Rectal smooth muscle tissue (tissue), 1 donor: ENCODE measurements around the gene LYPLA2.
"Not testable (repeated sequence)": the region's sequence is repeated elsewhere in the genome, so short reads cannot be mapped to it uniquely, and the experiment has no call there.

Experiments
- H3K27ac ChIP-seq: one replicate; pipeline ENCODE4 v1.7.0; 2013; ENCODE audit warnings: low read depth, low read length, inconsistent platforms
- H3K27me3 ChIP-seq: one replicate; pipeline ENCODE4 v1.7.0; 2013; ENCODE audit warnings: low read length; ENCODE audit not compliant: control insufficient read depth, insufficient read depth
- H3K36me3 ChIP-seq: one replicate; pipeline ENCODE4 v1.7.0; 2013; ENCODE audit warnings: low read length; ENCODE audit not compliant: control insufficient read depth, insufficient read depth
- H3K4me1 ChIP-seq: one replicate; pipeline ENCODE4 v1.7.0; 2013; ENCODE audit warnings: low read length; ENCODE audit not compliant: control insufficient read depth, insufficient read depth
- H3K4me3 ChIP-seq: one replicate; pipeline ENCODE4 v1.7.0; 2013; ENCODE audit warnings: low read length
- H3K9ac ChIP-seq: one replicate; pipeline ENCODE4 v1.7.0; 2013; ENCODE audit warnings: low read length

Gene LYPLA2

DNA sequence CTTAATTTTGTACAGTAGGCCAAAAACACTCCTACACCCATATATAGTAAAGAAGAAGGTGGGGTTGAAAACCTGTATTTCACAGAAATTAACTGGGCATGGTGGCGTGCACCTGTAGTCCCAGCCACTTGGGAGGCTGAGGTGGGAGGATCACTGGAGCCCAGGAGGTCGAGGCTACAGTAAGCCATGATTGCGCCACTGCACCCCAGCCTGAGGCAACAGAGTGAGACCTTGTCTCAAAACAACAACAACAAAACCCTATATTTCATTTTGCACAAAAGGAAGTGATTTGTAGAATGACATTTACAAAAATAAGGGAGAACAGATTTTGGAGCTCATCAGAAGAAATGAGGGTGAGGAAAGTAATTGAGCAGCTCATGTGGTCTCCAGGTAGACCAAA is 2.2 kb upstream of the LYPLA2 start:
- Histone ChIP-seq H3K4me1 (peaks cover 11% of the 10 kb centered on the region), H3K27me3 (no peaks in the 10 kb centered on the region), H3K4me3 (no peak overlapping the region), H3K36me3 (peaks cover 8% of the 10 kb centered on the region), H3K9ac (no peak overlapping the region), H3K27ac (no peak overlapping the region)

- Histone ChIP-seq H3K4me3 (peak overlapping the region; percentile 77), H3K36me3 (peaks cover 8% of the 10 kb centered on the region), H3K4me1 (peaks cover 11% of the 10 kb centered on the region), H3K9ac (peak overlapping the region; percentile 42), H3K27me3 (no peaks in the 10 kb centered on the region), H3K27ac (no peak overlapping the region)
Observed at GRCh38 chr1:23791516-23792047, 637 bp downstream of the LYPLA2 start.

DNA sequence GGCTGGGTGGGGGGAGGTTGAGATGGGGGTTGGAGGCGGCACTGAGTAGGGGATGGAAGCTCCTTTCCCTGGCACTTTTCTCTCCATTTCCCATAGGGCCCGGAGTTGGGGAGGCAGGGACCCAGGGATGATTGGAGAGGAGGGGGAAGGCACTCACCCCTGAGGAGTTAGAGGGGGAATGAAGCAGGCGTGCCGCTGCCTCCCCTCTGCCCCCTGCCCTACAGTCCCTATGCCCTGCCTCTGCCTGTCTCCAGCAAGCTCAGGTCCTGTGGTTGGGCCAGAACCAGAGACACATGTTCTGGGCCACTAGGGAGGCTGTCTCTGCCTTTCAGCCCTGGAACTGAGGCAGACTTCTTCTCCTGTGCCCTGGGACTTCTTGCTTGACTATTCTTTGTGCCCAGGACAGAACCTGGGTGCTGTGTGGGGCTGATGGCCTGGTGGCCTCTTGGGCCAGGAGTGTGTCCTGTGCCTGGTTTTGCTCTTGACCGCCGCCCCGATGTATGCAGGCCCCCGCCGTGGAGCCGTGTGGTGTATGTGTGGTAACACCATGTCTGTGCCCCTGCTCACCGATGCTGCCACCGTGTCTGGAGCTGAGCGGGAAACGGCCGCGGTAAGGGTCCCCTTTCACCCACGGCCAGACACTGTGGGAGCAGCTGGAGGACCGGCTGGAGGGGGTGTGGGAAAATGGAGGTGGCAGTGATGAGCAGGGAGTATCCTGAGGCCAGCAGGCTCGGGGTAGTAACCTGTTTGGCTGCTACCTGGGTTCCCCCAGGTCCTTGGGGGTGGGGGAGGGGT is 1.4 kb downstream of the LYPLA2 start:
- peaks cover 9% of the 10 kb centered on the region for H3K36me3 ChIP-seq
- H3K27me3 ChIP-seq = no peaks in the 10 kb centered on the region
- peak overlapping the region; percentile 77 for H3K4me3 ChIP-seq
- no peak overlapping the region for H3K27ac ChIP-seq
- H3K9ac ChIP-seq = no peak overlapping the region
- H3K4me1 ChIP-seq = peaks cover 11% of the 10 kb centered on the region

- H3K4me3 ChIP-seq = no peak overlapping the region
Observed at GRCh38 chr1:23793018-23793781, 2.3 kb downstream of the LYPLA2 start.

GRCh38 chr1:23793861-23794731 is 3.2 kb downstream of the LYPLA2 start:
- Histone ChIP-seq H3K4me3 (no peak overlapping the region), H3K27ac (peak overlapping the region; percentile 1), H3K9ac (no peak overlapping the region), H3K36me3 (peaks cover 7% of the 10 kb centered on the region), H3K27me3 (no peaks in the 10 kb centered on the region), H3K4me1 (peaks cover 11% of the 10 kb centered on the region)

More at GRCh38 chr1:23793018-23793781, 2.3 kb downstream of the LYPLA2 start:
- Histone ChIP-seq H3K27me3 (no peaks in the 10 kb centered on the region), H3K27ac (peak overlapping the region; percentile 1), H3K9ac (no peak overlapping the region), H3K36me3 (peaks cover 7% of the 10 kb centered on the region), H3K4me1 (peaks cover 11% of the 10 kb centered on the region)

- not testable (repeated sequence) for H3K9ac ChIP-seq, H3K36me3 ChIP-seq, H3K4me3 ChIP-seq, H3K27me3 ChIP-seq, H3K27ac ChIP-seq
- peaks cover 16% of the 10 kb centered on the region for H3K4me1 ChIP-seq
Observed at GRCh38 chr1:23794732-23795182, 3.8 kb downstream of the LYPLA2 start.

DNA sequence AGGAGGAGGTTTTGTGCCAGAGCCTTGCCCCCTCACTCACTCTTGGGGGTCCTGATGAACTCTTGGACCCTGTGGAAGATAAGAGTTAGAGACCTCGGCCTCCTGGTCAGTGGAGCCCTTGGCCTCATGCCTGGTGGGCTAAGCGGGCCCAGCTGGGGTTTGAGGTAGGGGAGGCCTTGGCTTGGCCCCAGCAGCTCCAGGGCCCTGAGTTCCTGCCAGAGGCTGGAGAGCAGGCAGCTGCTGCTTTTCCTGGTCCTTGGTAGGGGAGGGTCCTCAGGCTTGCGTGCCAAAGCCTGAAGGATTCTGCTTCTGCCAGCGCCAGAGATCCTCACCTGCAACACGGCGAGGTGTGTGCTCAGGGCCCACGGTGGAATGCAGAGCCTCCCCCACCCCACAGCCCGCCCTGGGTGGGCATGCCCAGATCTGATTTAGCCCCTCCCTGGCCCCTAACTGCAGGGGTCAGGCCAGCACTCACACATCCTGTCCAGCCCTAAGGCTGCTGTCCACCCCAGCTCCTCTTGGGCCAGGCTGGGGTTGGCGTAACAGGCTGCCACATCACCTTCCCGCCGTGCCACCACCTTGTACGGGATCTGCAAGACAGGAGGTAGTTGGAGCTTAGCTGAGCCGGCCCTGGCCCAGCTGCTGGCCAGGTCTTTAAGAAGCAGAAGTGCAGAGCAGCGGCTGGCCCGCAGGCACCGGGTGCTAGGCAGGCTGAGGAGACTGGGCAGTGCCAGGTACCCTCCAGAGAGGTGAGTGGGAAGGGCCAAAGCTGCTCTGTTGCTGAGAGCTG is 4.9 kb downstream of the LYPLA2 start:
- Histone ChIP-seq H3K4me3 (no peak overlapping the region), H3K36me3 (peaks cover 7% of the 10 kb centered on the region), H3K27me3 (no peaks in the 10 kb centered on the region), H3K9ac (no peak overlapping the region), H3K27ac (no peak overlapping the region), H3K4me1 (peaks cover 18% of the 10 kb centered on the region)

DNA sequence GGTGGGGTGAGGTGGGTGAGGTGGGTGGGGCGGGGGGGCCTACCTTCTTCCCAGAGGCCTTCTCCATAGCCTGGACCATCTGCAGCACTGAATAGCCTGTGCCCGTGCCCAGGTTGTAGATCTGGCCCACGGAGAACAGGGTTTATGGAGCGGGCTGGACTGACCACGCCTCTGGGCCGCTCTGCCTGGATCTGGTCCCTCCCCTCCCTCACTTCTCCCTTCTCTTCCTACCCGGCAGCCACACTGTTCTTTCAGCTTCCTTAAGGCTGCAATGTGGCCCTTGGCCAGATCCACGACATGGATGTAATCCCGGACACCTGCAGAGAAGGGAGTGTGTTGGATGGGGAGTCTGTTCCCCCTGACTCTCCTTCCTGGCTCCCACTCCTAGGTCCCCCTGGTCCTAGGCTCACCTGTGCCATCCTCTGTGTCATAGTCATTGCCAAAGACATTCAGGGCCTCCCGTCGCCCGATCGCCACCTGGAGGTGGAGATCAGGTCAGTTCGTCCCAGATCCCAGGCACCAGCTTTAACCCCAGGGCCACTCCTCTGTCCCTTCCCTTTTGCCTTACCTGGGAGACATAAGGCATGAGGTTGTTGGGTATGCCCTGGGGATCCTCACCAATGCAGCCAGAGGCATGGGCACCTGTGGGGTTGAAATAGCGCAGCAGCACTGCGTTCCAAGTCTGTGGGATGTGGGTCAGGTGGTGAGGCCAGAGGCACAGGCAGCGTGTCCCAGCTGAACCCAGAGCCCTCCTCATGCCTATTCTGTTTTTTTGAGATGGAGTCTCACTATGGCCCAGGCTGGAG is 5.7 kb downstream of the LYPLA2 start:
- Histone ChIP-seq H3K36me3 (peaks cover 7% of the 10 kb centered on the region), H3K27me3 (no peaks in the 10 kb centered on the region), H3K27ac (no peak overlapping the region), H3K4me3 (no peak overlapping the region), H3K9ac (no peak overlapping the region), H3K4me1 (peaks cover 18% of the 10 kb centered on the region)

DNA sequence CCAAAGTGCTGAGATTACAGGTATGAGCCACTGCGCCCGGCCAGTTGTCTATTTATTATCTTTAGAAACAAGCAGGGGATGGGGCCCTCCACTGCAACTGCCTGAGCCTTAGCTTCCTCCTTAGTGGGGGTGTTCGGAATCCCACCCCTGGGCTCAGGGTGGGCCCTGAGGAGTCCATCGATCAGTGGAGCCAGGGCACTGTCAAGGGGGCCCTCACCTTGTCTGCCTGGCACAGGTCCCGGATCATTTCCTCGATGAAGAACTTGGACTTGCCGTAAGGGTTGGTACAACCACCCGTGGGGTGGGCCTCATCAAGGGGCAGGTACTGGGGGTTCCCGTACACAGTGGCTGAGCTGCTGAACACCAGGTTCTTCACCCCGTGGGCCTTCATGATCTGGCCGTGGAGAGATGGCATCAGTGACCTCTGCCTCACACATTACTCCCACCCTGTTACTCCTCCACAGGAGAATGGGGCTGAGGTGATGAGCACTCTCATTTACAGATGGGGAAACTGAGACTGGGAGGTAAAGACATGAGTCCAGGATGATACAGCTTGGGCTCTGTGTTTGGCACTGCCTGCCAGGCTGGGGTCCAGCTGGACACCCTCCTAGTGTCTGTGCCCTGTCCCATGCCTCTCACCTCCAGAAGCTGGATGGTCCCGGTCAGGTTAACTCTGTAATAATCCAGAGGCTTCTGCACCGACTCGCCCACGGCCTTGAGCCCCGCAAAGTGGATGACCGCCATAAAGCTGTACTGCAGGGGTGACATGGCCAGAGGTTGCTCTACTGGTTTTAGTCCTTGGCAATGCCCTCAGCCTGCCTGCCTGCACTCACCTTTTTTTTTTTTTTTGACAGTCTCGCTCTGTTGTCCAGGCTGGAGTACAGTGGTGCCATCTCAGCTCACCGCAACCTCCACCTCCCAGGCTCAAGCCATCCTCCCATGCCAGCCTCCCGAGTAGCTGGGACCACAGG is 6.8 kb downstream of the LYPLA2 start:
- H3K36me3 ChIP-seq = peaks cover 7% of the 10 kb centered on the region
- peaks cover 13% of the 10 kb centered on the region for H3K4me1 ChIP-seq
- H3K27me3 ChIP-seq = no peaks in the 10 kb centered on the region
- H3K9ac ChIP-seq = no peak overlapping the region
- H3K4me3 ChIP-seq = peak overlapping the region; percentile 9
- no peak overlapping the region for H3K27ac ChIP-seq

GRCh38 chr1:23798662-23799142 is 7.8 kb downstream of the LYPLA2 start:
- peaks cover 7% of the 10 kb centered on the region for H3K36me3 ChIP-seq
- H3K4me3 ChIP-seq = peak overlapping the region; percentile 94
- H3K4me1 ChIP-seq = peaks cover 9% of the 10 kb centered on the region
- no peak overlapping the region for H3K9ac ChIP-seq
- H3K27me3 ChIP-seq = no peaks in the 10 kb centered on the region
- no peak overlapping the region for H3K27ac ChIP-seq
